ENCODE data around the gene NOS3.

- TF ChIP-seq CTCF (conservative IDR thresholded peaks at IDR 0.05; ENCODE audit: low read depth, low read length) (no peak), EZH2 (IDR thresholded peaks at IDR 0.05; ENCODE audit: low read length, unreplicated experiment) (no peak)
Observed at GRCh38 chr7:150969475-150969874, 21.3 kb upstream of the NOS3 start.
